GM12878 (cell line): ENCODE results near the gene SMG6. TPM values are rescaled to one million over a fixed set of nuclear protein-coding genes. Genes with fewer than 3 reads are reported as not detected.

Experiments
- ATAC-seq: fragments of 200-7000 bp; cut with Tn5 transposase; 3 replicates; pipeline ENCODE4 v1.9.1; 2020; ENCODE audit warnings: mild to moderate bottlenecking, moderate library complexity
- BruUV-seq: library from RNA; stranded (reverse); fragments of 400-500 nt; replicated peaks from 2 replicates; lab custom pipeline; 2021; lab: Mats Ljungman, UMichigan
- CTCF ChIA-PET: fragments of 300-600 bp; sonication (Branson Sonifier 250); formaldehyde crosslinking; extraction: SDS; loops from one replicate; lab custom pipeline; 2021; ENCODE audit warnings: inconsistent platforms; lab: Yijun Ruan, JAX
- POLR2A ChIA-PET: fragments of 350-600 bp; formaldehyde crosslinking; extraction: SDS; loops from one replicate; lab custom pipeline; 2021; ENCODE audit warnings: inconsistent platforms; lab: Charles Lee
- RAD21 ChIA-PET: fragments of 300-600 bp; sonication (Branson Sonifier 250); formaldehyde crosslinking; loops from one replicate; lab custom pipeline; 2023; ENCODE audit warnings: antibody characterized with exemption; ENCODE audit not compliant: unreplicated experiment; lab: Charles Lee
- SMC1A ChIA-PET: fragments of 300-600 bp; sonication (Branson Sonifier 250); formaldehyde crosslinking; loops from one replicate; lab custom pipeline; 2023; ENCODE audit not compliant: unreplicated experiment, uncharacterized antibody; lab: Charles Lee
- DNase-seq: peaks from one replicate; pipeline ENCODE4 v3.0.0-alpha.2; 2011; ENCODE audit warnings: low read depth, low spot score
- FAIRE-seq: peaks from 3 replicates; lab custom pipeline; 2011; peaks lifted over from hg19 to GRCh38; lab: Jason Lieb, UNC
- H2AFZ ChIP-seq: 2 replicates; pipeline ENCODE4 v1.6.0; 2011; ENCODE audit warnings: low read depth, low read length, control low read depth; ENCODE audit not compliant: control insufficient read depth
- H3K27ac ChIP-seq: 2 replicates; pipeline ENCODE4 v1.5.1; 2011; ENCODE audit warnings: control low read depth; ENCODE audit not compliant: control insufficient read depth, insufficient read depth
- H3K27me3 ChIP-seq, 2 experiments: replicated peaks in 1 of 2; 2 replicates each; pipeline versions ENCODE4 v1.6.0 to v1.6.1; 2011; ENCODE audit warnings: low read length in 1 of 2; ENCODE audit not compliant: control insufficient read depth in 2 of 2, insufficient read depth in 2 of 2
- H3K36me3 ChIP-seq, 2 experiments: 2 replicates each; pipeline ENCODE4 v1.5.1; 2011; ENCODE audit warnings: low read length in 1 of 2; ENCODE audit not compliant: control insufficient read depth in 2 of 2, insufficient read depth in 2 of 2
- H3K4me1 ChIP-seq: 2 replicates; pipeline ENCODE4 v1.6.1; 2011; ENCODE audit warnings: mild to moderate bottlenecking, low read length, moderate library complexity, mixed read lengths; ENCODE audit not compliant: control insufficient read depth, insufficient read depth
- H3K4me2 ChIP-seq: 2 replicates; pipeline ENCODE4 v1.6.0; 2011; ENCODE audit warnings: control low read depth; ENCODE audit not compliant: control insufficient read depth, insufficient read depth
- H3K4me3 ChIP-seq: fragments of 200-600 bp; sonication (generic); 2 replicates; pipeline ENCODE4 v1.5.1; 2016
- H3K79me2 ChIP-seq: 2 replicates; pipeline ENCODE4 v1.6.0; 2011; ENCODE audit warnings: low read length; ENCODE audit not compliant: control insufficient read depth, insufficient read depth
- H3K9ac ChIP-seq: 2 replicates; pipeline ENCODE4 v1.8.0; 2011; ENCODE audit warnings: low read length, control low read depth, mixed read lengths; ENCODE audit not compliant: control insufficient read depth, insufficient read depth
- H3K9me3 ChIP-seq: replicated peaks from 3 replicates; pipeline ENCODE4 v1.5.1; 2011; ENCODE audit warnings: mild to moderate bottlenecking, low read length; ENCODE audit not compliant: control insufficient read depth, insufficient read depth
- H4K20me1 ChIP-seq: 2 replicates; pipeline ENCODE4 v1.6.0; 2011; ENCODE audit not compliant: control insufficient read depth, insufficient read depth
- ETV6 ChIP-seq, 2 experiments: fragments of 450-650 bp in 1 of 2; IDR thresholded peaks in 1 of 2; conservative IDR thresholded peaks in 1 of 2; 2 replicates each; pipeline ENCODE4 v1.6.1; 2014; ENCODE audit warnings: antibody characterized with exemption in 1 of 2, borderline replicate concordance in 1 of 2, low read depth in 1 of 2, mild to moderate bottlenecking in 1 of 2, moderate library complexity in 1 of 2
- HDGF ChIP-seq: fragments of 450-650 bp; IDR thresholded peaks from 2 replicates; pipeline ENCODE4 v1.6.1; 2016; ENCODE audit warnings: antibody characterized with exemption
- MXI1 ChIP-seq: fragments of 150-350 bp; IDR thresholded peaks from 2 replicates; pipeline ENCODE4 v1.6.1; 2011; ENCODE audit warnings: low read depth, mild to moderate bottlenecking, inconsistent platforms, low read length, improper control_type of control experiment
- MYC ChIP-seq: IDR thresholded peaks from 2 replicates; pipeline ENCODE4 v1.6.1; 2011; ENCODE audit warnings: mild to moderate bottlenecking, low read length, moderate library complexity, inconsistent platforms; ENCODE audit not compliant: insufficient read depth, insufficient replicate concordance, insufficient read length, severe bottlenecking
- POLR2A ChIP-seq: IDR thresholded peaks from 2 replicates; pipeline ENCODE4 v1.6.1; 2011; ENCODE audit warnings: low read depth, mild to moderate bottlenecking, low read length
- RCOR1 ChIP-seq: conservative IDR thresholded peaks from 2 replicates; pipeline ENCODE4 v1.6.1; 2012; ENCODE audit warnings: low read depth, low read length, improper control_type of control experiment
- SREBF1 ChIP-seq: IDR thresholded peaks from 2 replicates; pipeline ENCODE4 v1.6.1; 2012; ENCODE audit warnings: mild to moderate bottlenecking, low read length
- YY1 ChIP-seq: IDR thresholded peaks from 2 replicates; pipeline ENCODE4 v1.6.1; 2011; ENCODE audit warnings: low read depth, mild to moderate bottlenecking, low read length
- ZZZ3 ChIP-seq: IDR thresholded peaks from 2 replicates; pipeline ENCODE4 v1.6.1; 2011; ENCODE audit warnings: low read depth; ENCODE audit not compliant: control insufficient read depth, insufficient read length
- WGBS: methylation state at CpG from one replicate; pipeline ENCODE4 v1.1.6; 2016; ENCODE audit warnings: low lambda C conversion rate; ENCODE audit not compliant: insufficient replicate concordance, insufficient coverage; ENCODE audit errors: missing lambda C conversion rate; 5-methylcytosine and 5-hydroxymethylcytosine counted together
- in situ Hi-C: fragments of 300-500 bp; cut with MboI; formaldehyde crosslinking; loops from 9 replicates; pipeline ENCODE4 v1.14.3; 2018; ENCODE audit warnings: mixed read lengths
- intact Hi-C: fragments of 100-400 bp; cut with micrococcal nuclease; formaldehyde crosslinking; loops from one replicate; pipeline ENCODE4 v1.14.2; 2022; ENCODE audit not compliant: unreplicated experiment
- polyA plus RNA-seq, 11 experiments: library from polyadenylated mRNA; depleted of rRNA in 4 of 11; unstranded in 6 of 11; stranded (reverse) in 5 of 11; fragments of >200 nt; fragmentation: Nextera tagmentation in 4 of 11; fragmentation: Illumina TruSeq in 1 of 11; extraction: Ambion mirVana in 4 of 11; extraction: Trizol in 1 of 11; gene quantifications; 1 replicate in 1 of 11; 2 replicates in 10 of 11; pipeline versions ENCODE4 v1.2.1 to v1.2.3, GENCODE V29; 2011 to 2016; ENCODE audit warnings: inconsistent platforms in 2 of 11, missing spikeins in 2 of 11, low read depth in 1 of 11
- total RNA-seq, 4 experiments: library from RNA; depleted of rRNA in 3 of 4; stranded (reverse); fragments of >200 nt in 3 of 4; fragmentation: Illumina TruSeq in 1 of 4; extraction: Trizol in 1 of 4; gene quantifications; 2 replicates each; pipeline versions ENCODE4 v1.2.1 to v1.2.3, GENCODE V29; 2013 to 2021

SMG6 gene
- total and polyA plus RNA-seq, 10 of the 15 experiments (the other 5 are each of a cell fraction or from before 2014, with no cell fraction given): 0.58 to 28.7 (median 15.7) TPM

DNA sequence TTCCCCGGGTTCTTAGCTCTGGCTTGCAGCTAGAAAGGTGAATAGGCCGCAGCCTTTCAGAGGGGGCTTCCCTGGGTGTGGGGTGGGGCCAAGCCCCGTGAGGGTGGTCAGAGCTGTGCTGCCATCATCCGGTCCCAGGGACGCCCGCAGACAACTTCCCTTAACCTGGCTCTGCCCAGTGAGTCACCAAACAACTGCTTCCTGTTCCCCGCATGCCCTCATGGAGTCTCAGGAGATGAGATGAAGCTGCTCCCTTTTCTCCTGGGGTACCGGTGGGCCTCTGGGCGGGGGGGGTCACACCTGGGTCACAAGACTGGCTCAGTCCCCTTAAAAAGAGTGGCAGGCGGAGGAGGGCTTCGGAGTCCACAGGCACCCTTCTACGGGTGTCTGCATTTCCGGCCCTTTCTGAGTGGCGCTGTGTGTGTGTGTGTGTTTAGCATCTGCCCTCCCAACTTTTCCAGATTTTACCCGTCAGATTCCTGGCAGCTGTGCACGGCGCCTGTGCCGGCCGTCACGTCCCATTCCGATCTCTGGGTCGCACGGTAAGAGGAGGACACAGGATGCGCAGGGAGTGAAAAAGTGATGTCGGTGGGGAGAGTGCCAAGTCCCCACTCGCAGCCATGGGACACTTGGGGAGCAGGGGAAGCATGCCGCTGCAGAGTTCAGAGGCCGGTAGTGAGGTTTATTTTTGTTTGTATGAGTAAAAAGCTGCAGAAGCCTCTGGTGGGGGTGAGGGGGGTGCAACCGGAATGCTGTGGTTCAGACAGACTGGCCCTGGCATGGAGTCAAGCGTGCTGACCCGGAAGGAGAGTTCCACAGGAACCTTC is 231.9 kb downstream of the SMG6 start:
- no peaks in the 10 kb centered on the region for H4K20me1 ChIP-seq
- no peak overlapping the region for H3K4me3 ChIP-seq
- intact Hi-C loops: loop anchor here (5.0 kb wide), 1 partner anchor 171 kb away; no protein-coding TSS in a partner anchor
- DNase-seq: no peak
- H2AFZ ChIP-seq: no peak overlapping the region
- peak overlapping the region; percentile 9; the same call in 1 of the 2 replicates for H3K9ac ChIP-seq
- 91% methylated on average over 31 of the region's 31 CpGs for WGBS
- ChIA-PET CTCF (interaction anchor here (0.8 to 8.5 kb wide), 12 partner anchors 8 to 197 kb away, joined by 3 to 77 read pairs (median 6); partner anchors contain the start of gene HIC1), RAD21 (interaction anchor here (0.7 to 4.7 kb wide), 14 partner anchors 12 to 211 kb away, joined by 3 to 85 read pairs (median 5); partner anchors contain the start of gene HIC1), SMC1A (interaction anchor here (0.9 to 6.1 kb wide), 7 partner anchors 11 to 173 kb away, joined by 3 to 107 read pairs (median 24); no protein-coding TSS in a partner anchor), POLR2A (interaction anchor here (0.6 to 12.5 kb wide), 9 partner anchors 14 to 188 kb away, joined by 3 to 148 read pairs (median 3); partner anchors contain the start of gene HIC1)
- no peak for FAIRE-seq
- no TSS peak for BruUV-seq
- peaks cover 52% of the 10 kb centered on the region for H3K4me1 ChIP-seq
- peaks cover 13% of the 10 kb centered on the region in 2 experiments; a peak in 3 of 4 replicates for H3K36me3 ChIP-seq
- no peak for ATAC-seq
- no peak for TF ChIP-seq SREBF1
- TF ChIP-seq ETV6 (conservative IDR thresholded peaks at IDR 0.05 in 1 of 2, IDR thresholded peaks at IDR 0.05 in 1 of 2; ENCODE audit: borderline replicate concordance in 1 of 2, low read depth in 1 of 2): peak in 1 of 2 experiments; percentile 21; a peak in 1 of 4 replicates
- no peaks in the 10 kb centered on the region for H3K27me3 ChIP-seq
- H3K9me3 ChIP-seq: no peaks in the 10 kb centered on the region
- in situ Hi-C loops: no loop called here
- peak overlapping the region; percentile 95 for H3K27ac ChIP-seq
- peak overlapping the region; percentile 56; the same call in 1 of the 2 replicates for H3K4me2 ChIP-seq
- no peaks in the 10 kb centered on the region for H3K79me2 ChIP-seq

GRCh38 chr17:2071024-2071385 is 232.6 kb downstream of the SMG6 start:
- FAIRE-seq: no peak
- CTCF ChIA-PET: interaction anchor here (0.8 to 8.5 kb wide), 13 partner anchors 9 to 197 kb away, joined by 3 to 77 read pairs (median 5); partner anchors contain the start of gene HIC1

More at GRCh38 chr17:2071024-2071385, 232.6 kb downstream of the SMG6 start:
- SMC1A ChIA-PET: interaction anchor here (0.7 to 6.1 kb wide), 10 partner anchors 12 to 181 kb away, joined by 3 to 107 read pairs (median 7); partner anchors contain the start of gene HIC1
- peaks cover 48% of the 10 kb centered on the region for H3K4me1 ChIP-seq
- TF ChIP-seq ZZZ3 (no peak), YY1 (peak; percentile 63; the same call in 1 of the 2 replicates), MYC (peak; percentile 40), MXI1 (no peak), HDGF (0 out of 2 replicates have a peak, but pooled peaks have one; percentile 34), RCOR1 (no peak), POLR2A (peak; percentile 4; the same call in 1 of the 2 replicates)
- in situ Hi-C loops: no loop called here
- intact Hi-C loops: loop anchor here (5.0 kb wide), 1 partner anchor 171 kb away; no protein-coding TSS in a partner anchor
- no peak for DNase-seq
- H2AFZ ChIP-seq: no peak overlapping the region
- no peaks in the 10 kb centered on the region for H3K27me3 ChIP-seq
- 45% methylated on average over 6 of the region's 6 CpGs for WGBS
- TSS peak; percentile 58 for BruUV-seq
- H3K4me3 ChIP-seq: peak overlapping the region; percentile 1; the same call in 1 of the 2 replicates
- H3K79me2 ChIP-seq: no peaks in the 10 kb centered on the region
- H4K20me1 ChIP-seq: no peaks in the 10 kb centered on the region
- H3K9me3 ChIP-seq: no peaks in the 10 kb centered on the region
- ATAC-seq: no peak
- POLR2A ChIA-PET: interaction anchor here (0.6 to 12.5 kb wide), 8 partner anchors 13 to 189 kb away, joined by 3 to 148 read pairs (median 3); partner anchors contain the start of gene HIC1
- H3K27ac ChIP-seq: peak overlapping the region; percentile 95
- peak overlapping the region; percentile 56 for H3K4me2 ChIP-seq
- RAD21 ChIA-PET: interaction anchor here (0.7 to 4.7 kb wide), 15 partner anchors 12 to 212 kb away, joined by 3 to 85 read pairs (median 5); partner anchors contain the start of gene HIC1
- H3K9ac ChIP-seq: peak overlapping the region; percentile 61
- H3K36me3 ChIP-seq: peaks cover 14 to 15% of the 10 kb centered on the region in 2 experiments
